GM10847 (cell line): ENCODE measurements around the gene SPAM1.

Experiments
- POLR2A ChIP-seq: IDR thresholded peaks from 2 replicates; pipeline ENCODE4 v1.6.1; 2011; ENCODE audit not compliant: insufficient read length; ENCODE audit errors: extremely low read depth

Gene SPAM1

GRCh38 chr7:123993996-123994395 is 69.0 kb downstream of the SPAM1 start:
- TF ChIP-seq POLR2A = no peak

DNA sequence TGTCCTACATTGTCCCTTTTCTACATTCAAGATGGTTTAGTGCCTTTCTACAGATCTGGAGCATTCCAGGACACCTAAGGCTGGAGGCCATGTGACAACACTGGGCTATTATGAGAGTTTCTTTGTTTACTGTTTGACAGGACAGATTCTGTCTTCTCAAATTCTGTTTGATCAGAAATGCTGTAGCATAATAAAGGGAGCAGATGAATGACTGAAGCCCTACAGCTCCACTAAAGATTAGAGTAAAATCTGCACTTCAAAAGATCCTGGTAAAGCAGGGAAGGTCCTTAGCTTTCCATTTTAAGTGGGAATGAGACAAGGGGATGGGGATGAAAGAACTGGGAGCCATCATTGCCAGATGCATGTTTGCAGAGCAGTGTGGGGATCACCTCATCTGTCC is 69.4 kb downstream of the SPAM1 start:
- no peak for TF ChIP-seq POLR2A

DNA sequence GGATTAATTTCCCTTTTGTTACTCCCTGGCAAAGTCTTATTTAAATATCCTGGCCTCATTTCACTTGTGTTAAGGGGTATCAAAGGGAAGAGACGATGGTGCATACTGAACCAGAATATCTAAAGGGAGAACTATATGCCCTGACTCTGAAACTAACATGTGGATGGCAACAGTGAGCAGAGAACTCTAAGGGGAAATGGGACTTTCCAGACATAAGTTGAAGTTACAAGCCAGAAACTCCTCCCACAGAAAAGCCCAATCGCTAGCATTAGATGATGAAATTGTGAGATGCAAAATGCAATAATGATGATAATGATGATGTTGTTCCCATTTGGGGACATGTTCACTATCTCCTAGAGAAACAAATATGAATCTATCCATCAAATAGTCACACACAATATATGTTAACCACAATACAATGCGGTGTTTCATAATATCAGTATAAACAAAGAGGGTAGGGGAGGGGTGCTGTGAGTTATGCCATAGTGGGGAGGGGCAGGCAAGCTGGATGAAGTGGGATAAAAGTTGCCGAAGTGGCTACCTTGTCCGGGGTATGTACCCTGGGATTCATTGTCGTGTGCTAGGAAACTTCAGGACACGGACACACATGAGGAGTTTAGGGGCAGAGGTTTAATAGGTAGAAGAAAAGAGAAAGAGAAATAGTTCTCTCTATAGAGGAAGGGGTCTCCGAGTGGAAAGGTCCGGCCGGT is 70.7 kb downstream of the SPAM1 start:
- no peak for TF ChIP-seq POLR2A

- no peak for TF ChIP-seq POLR2A
Observed at GRCh38 chr7:123996327-123996625, 71.2 kb downstream of the SPAM1 start.

- no peak for TF ChIP-seq POLR2A
Observed at GRCh38 chr7:123998921-123999320, 73.9 kb downstream of the SPAM1 start.

DNA sequence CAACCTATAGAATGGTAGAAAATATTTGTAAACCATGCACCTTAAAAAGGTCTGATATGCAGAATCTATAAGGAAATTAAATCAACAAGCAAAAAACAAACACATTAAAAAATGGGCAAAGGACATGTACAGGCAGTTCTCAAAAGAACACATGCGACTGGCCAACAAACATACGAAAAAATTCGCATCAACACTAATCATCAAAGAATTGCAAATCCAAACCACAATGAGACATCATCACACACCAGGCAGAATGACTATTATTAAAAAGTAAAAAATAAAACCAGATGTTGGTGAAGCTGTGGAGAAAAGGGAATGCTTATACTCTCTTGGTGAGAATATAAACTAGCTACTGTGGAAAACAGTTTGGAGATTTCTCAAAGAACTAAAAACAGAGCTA is 74.7 kb downstream of the SPAM1 start:
- TF ChIP-seq POLR2A = no peak

DNA sequence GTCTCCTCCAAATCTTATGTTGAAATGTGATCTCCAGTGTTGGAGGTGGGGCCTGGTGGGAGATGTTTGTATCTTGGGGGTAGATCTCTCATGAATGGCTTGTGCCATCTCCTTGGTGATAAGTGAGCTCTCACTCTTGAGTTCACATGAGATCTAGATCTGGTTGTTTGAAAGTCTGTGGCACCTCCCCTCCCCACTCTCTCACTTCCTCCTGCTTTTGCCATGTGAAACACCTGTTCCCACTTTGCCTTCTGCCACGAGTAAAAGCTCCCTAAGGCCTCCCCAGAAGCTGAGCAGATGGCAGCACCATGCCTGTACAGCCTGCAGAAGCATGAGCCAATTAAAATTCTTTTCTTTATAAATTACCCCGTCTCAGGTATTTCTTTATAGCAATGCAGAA is 84.3 kb downstream of the SPAM1 start:
- TF ChIP-seq POLR2A = no peak
